H9 (cell line): ENCODE data around the gene TOM1L2. TPM values are rescaled to one million over a fixed set of nuclear protein-coding genes. Genes with fewer than 3 reads are reported as not detected.

ENCODE experiments used
- DNase-seq: peaks from one replicate; pipeline ENCODE4 v3.0.0-alpha.2; 2017
- H2AFZ ChIP-seq: one replicate; pipeline ENCODE4 v1.6.1; 2013; ENCODE audit warnings: mild to moderate bottlenecking, low read length, control low read depth, moderate library complexity
- H2AK5ac ChIP-seq: 2 replicates; pipeline ENCODE4 v1.6.1; 2013; ENCODE audit warnings: low read length, control low read depth, mixed read lengths; ENCODE audit not compliant: insufficient read length
- H2BK120ac ChIP-seq: one replicate; pipeline ENCODE4 v1.6.1; 2013; ENCODE audit warnings: low read depth, mild to moderate bottlenecking, low read length, control low read depth, inconsistent platforms; ENCODE audit not compliant: poor library complexity, severe bottlenecking
- H2BK12ac ChIP-seq: 2 replicates; pipeline ENCODE4 v1.6.1; 2013; ENCODE audit warnings: low read length, control low read depth, mixed read lengths, low read depth; ENCODE audit not compliant: insufficient read length
- H2BK15ac ChIP-seq: 2 replicates; pipeline ENCODE4 v1.6.1; 2013; ENCODE audit warnings: low read depth, low read length, control low read depth
- H2BK20ac ChIP-seq: one replicate; pipeline ENCODE4 v1.6.1; 2013; ENCODE audit warnings: low read depth, mild to moderate bottlenecking, low read length, control low read depth, inconsistent platforms; ENCODE audit not compliant: poor library complexity, severe bottlenecking
- H2BK5ac ChIP-seq: 2 replicates; pipeline ENCODE4 v1.6.1; 2013; ENCODE audit warnings: low read length, control low read depth, mixed read lengths; ENCODE audit not compliant: insufficient read length
- H3K14ac ChIP-seq: 2 replicates; pipeline ENCODE4 v1.6.1; 2013; ENCODE audit warnings: low read length, control low read depth; ENCODE audit not compliant: insufficient read depth
- H3K18ac ChIP-seq: 2 replicates; pipeline ENCODE4 v1.6.1; 2013; ENCODE audit warnings: low read depth, mild to moderate bottlenecking, mixed read lengths, low read length, control low read depth; ENCODE audit not compliant: insufficient read length
- H3K23ac ChIP-seq: 2 replicates; pipeline ENCODE4 v1.6.1; 2013; ENCODE audit warnings: low read length, control low read depth, mixed read lengths, low read depth; ENCODE audit not compliant: insufficient read length
- H3K23me2 ChIP-seq: 2 replicates; pipeline ENCODE4 v1.6.1; 2013; ENCODE audit warnings: low read depth, mild to moderate bottlenecking, mixed read lengths, low read length, control low read depth; ENCODE audit not compliant: insufficient read length, poor library complexity, severe bottlenecking
- H3K27ac ChIP-seq: 2 replicates; pipeline ENCODE4 v1.5.1; 2013; ENCODE audit warnings: low read length, control low read depth, mixed read lengths, low read depth; ENCODE audit not compliant: insufficient read length
- H3K27me3 ChIP-seq: 2 replicates; pipeline ENCODE4 v1.6.1; 2013; ENCODE audit warnings: low read length, control low read depth, inconsistent platforms; ENCODE audit not compliant: insufficient read depth
- H3K4ac ChIP-seq: 2 replicates; pipeline ENCODE4 v1.6.1; 2013; ENCODE audit warnings: low read depth, mild to moderate bottlenecking, control low read depth, inconsistent platforms, low read length, moderate library complexity
- H3K4me1 ChIP-seq: 2 replicates; pipeline ENCODE4 v1.6.1; 2013; ENCODE audit warnings: low read length, control low read depth, inconsistent platforms; ENCODE audit not compliant: insufficient read depth
- H3K4me2 ChIP-seq: 2 replicates; pipeline ENCODE4 v1.6.1; 2013; ENCODE audit warnings: low read length, control low read depth, mixed read lengths; ENCODE audit not compliant: insufficient read length, insufficient read depth
- H3K56ac ChIP-seq: 2 replicates; pipeline ENCODE4 v1.6.1; 2013; ENCODE audit warnings: low read depth, mild to moderate bottlenecking, mixed read lengths, low read length, control low read depth; ENCODE audit not compliant: insufficient read length
- H3K79me1 ChIP-seq: 2 replicates; pipeline ENCODE4 v1.6.1; 2013; ENCODE audit warnings: low read depth, mild to moderate bottlenecking, moderate library complexity, low read length, control low read depth, inconsistent platforms; ENCODE audit not compliant: insufficient read depth, poor library complexity, severe bottlenecking
- H3K79me2 ChIP-seq: 2 replicates; pipeline ENCODE4 v1.6.1; 2013; ENCODE audit warnings: low read length, control low read depth, inconsistent platforms; ENCODE audit not compliant: insufficient read depth
- H3K9ac ChIP-seq: 2 replicates; pipeline ENCODE4 v1.6.1; 2013; ENCODE audit warnings: low read length, control low read depth, mixed read lengths; ENCODE audit not compliant: insufficient read length; ENCODE audit errors: extremely low read depth
- H3K9me3 ChIP-seq: one replicate; pipeline ENCODE4 v1.6.1; 2013; ENCODE audit warnings: low read depth, low read length, inconsistent platforms; ENCODE audit not compliant: control insufficient read depth
- H3T11ph ChIP-seq: one replicate; pipeline ENCODE4 v1.6.1; 2013; ENCODE audit warnings: mild to moderate bottlenecking, low read length, control low read depth, inconsistent platforms
- H4K20me1 ChIP-seq: one replicate; pipeline ENCODE4 v1.6.1; 2013; ENCODE audit not compliant: control insufficient read depth, insufficient read length, insufficient read depth
- H4K5ac ChIP-seq: 2 replicates; pipeline ENCODE4 v1.6.1; 2013; ENCODE audit warnings: low read depth, mild to moderate bottlenecking, mixed read lengths, low read length, control low read depth; ENCODE audit not compliant: insufficient read length
- H4K8ac ChIP-seq: replicated peaks from 2 replicates; pipeline ENCODE4 v1.6.1; 2013; ENCODE audit warnings: low read length, control low read depth, mixed read lengths, low read depth; ENCODE audit not compliant: insufficient read length
- H4K91ac ChIP-seq: 2 replicates; pipeline ENCODE4 v1.6.1; 2013; ENCODE audit warnings: low read depth, mild to moderate bottlenecking, moderate library complexity, mixed read lengths, low read length, control low read depth; ENCODE audit not compliant: insufficient read length
- H3K27ac Mint-ChIP-seq, 3 experiments: 2 replicates in 2 of 3; 3 replicates in 1 of 3; pipeline ENCODE4 v1.8.0; 2020 to 2021; ENCODE audit warnings: mixed read lengths in 3 of 3, mild to moderate bottlenecking in 1 of 3, moderate library complexity in 1 of 3
- H3K27me3 Mint-ChIP-seq: 2 replicates; pipeline ENCODE4 v1.8.0; 2021; ENCODE audit warnings: low read depth, mild to moderate bottlenecking, moderate library complexity, mixed read lengths
- H3K36me3 Mint-ChIP-seq, 3 experiments: 2 replicates in 2 of 3; 3 replicates in 1 of 3; pipeline ENCODE4 v1.8.0; 2020 to 2021; ENCODE audit warnings: low read depth in 3 of 3, mixed read lengths in 3 of 3; ENCODE audit not compliant: insufficient read depth in 1 of 3
- H3K4me1 Mint-ChIP-seq, 2 experiments: 2 replicates each; pipeline ENCODE4 v1.8.0; 2020; ENCODE audit warnings: mixed read lengths in 2 of 2
- H3K4me3 Mint-ChIP-seq, 2 experiments: 2 replicates in 1 of 2; 3 replicates in 1 of 2; pipeline ENCODE4 v1.8.0; 2020 to 2021; ENCODE audit warnings: mild to moderate bottlenecking in 2 of 2, mixed read lengths in 2 of 2, moderate library complexity in 1 of 2
- H3K9me3 Mint-ChIP-seq, 2 experiments: 2 replicates in 1 of 2; 3 replicates in 1 of 2; pipeline ENCODE4 v1.8.0; 2020; ENCODE audit warnings: mild to moderate bottlenecking in 2 of 2, mixed read lengths in 2 of 2, moderate library complexity in 1 of 2
- WGBS: extraction: QIAGEN DNeasy Blood & Tissue Kit; methylation state at CpG from one replicate; pipeline ENCODE4 v1.1.7; 2013; ENCODE audit warnings: missing lambda C conversion rate, low lambda C conversion rate, mixed read lengths; ENCODE audit not compliant: insufficient read length; ENCODE audit errors: extremely low coverage; 5-methylcytosine and 5-hydroxymethylcytosine counted together
- total RNA-seq: library from RNA; stranded (reverse); gene quantifications from 2 replicates; pipeline ENCODE4 v1.2.1, GENCODE V29; 2021
- TF ChIP-seq, protein P1 (sequence below): fragments of 200-600 bp; sonication (generic); conservative IDR thresholded peaks from 3 replicates; pipeline ENCODE4 v1.8.0; 2021; ENCODE audit warnings: antibody characterized with exemption, mild to moderate bottlenecking

The TOM1L2 gene
- total RNA-seq, 1 experiment from 2014 or later, result 4.6 TPM

GRCh38 chr17:17870247-17870646 lies 102.0 kb downstream of the TOM1L2 start:
- Mint-ChIP-seq H3K4me1 (peaks cover 41% of the 10 kb centered on the region in 2 experiments), H3K36me3 (no peaks in the 10 kb centered on the region), H3K27me3 (peaks cover 41% of the 10 kb centered on the region), H3K4me3 (no peak overlapping the region), H3K9me3 (peaks cover 0 to 3% of the 10 kb centered on the region in 2 experiments; a peak in 1 of 5 replicates), H3K27ac (no peak overlapping the region)
- no peak overlapping the region for H2BK12ac ChIP-seq
- no peaks in the 10 kb centered on the region for H3K23me2 ChIP-seq
- no peaks in the 10 kb centered on the region for H3K27me3 ChIP-seq
- no peak overlapping the region for H3K4me2 ChIP-seq
- no peak overlapping the region for H3K23ac ChIP-seq
- no peak overlapping the region for H2AK5ac ChIP-seq
- no peak overlapping the region for H3K9ac ChIP-seq
- no peak overlapping the region for H4K5ac ChIP-seq
- H3K79me1 ChIP-seq, result no peaks in the 10 kb centered on the region
- peaks cover 9% of the 10 kb centered on the region; the same call in 1 of the 2 replicates for H3K4me1 ChIP-seq
- no peak overlapping the region for H4K91ac ChIP-seq
- no peak overlapping the region; the same call in 1 of the 2 replicates for H3K14ac ChIP-seq
- H3K79me2 ChIP-seq, result no peaks in the 10 kb centered on the region
- no CpG with 5 or more reads among the region's 6 CpGs for WGBS
- no peak overlapping the region for H2BK120ac ChIP-seq
- no peak overlapping the region for H3T11ph ChIP-seq
- DNase-seq, result no peak
- TF ChIP-seq, protein P1, sequence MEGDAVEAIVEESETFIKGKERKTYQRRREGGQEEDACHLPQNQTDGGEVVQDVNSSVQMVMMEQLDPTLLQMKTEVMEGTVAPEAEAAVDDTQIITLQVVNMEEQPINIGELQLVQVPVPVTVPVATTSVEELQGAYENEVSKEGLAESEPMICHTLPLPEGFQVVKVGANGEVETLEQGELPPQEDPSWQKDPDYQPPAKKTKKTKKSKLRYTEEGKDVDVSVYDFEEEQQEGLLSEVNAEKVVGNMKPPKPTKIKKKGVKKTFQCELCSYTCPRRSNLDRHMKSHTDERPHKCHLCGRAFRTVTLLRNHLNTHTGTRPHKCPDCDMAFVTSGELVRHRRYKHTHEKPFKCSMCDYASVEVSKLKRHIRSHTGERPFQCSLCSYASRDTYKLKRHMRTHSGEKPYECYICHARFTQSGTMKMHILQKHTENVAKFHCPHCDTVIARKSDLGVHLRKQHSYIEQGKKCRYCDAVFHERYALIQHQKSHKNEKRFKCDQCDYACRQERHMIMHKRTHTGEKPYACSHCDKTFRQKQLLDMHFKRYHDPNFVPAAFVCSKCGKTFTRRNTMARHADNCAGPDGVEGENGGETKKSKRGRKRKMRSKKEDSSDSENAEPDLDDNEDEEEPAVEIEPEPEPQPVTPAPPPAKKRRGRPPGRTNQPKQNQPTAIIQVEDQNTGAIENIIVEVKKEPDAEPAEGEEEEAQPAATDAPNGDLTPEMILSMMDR, result peak; percentile 47; the same call in 2 of the 3 replicates
- no peaks in the 10 kb centered on the region for H4K20me1 ChIP-seq
- H4K8ac ChIP-seq, result no peak overlapping the region
- H2BK20ac ChIP-seq, result no peak overlapping the region
- no peak overlapping the region for H2BK15ac ChIP-seq
- no peaks in the 10 kb centered on the region for H3K9me3 ChIP-seq
- no peak overlapping the region for H2AFZ ChIP-seq
- no peak overlapping the region for H3K4ac ChIP-seq
- H3K27ac ChIP-seq, result no peak overlapping the region
- no peak overlapping the region for H3K18ac ChIP-seq
- no peak overlapping the region for H3K56ac ChIP-seq
- no peak overlapping the region for H2BK5ac ChIP-seq
